ENCODE results near the gene ZSCAN31.
"Not testable (repeated sequence)": the region's sequence is repeated elsewhere in the genome, so short reads cannot be mapped to it uniquely, and the experiment has no call there.

DNA sequence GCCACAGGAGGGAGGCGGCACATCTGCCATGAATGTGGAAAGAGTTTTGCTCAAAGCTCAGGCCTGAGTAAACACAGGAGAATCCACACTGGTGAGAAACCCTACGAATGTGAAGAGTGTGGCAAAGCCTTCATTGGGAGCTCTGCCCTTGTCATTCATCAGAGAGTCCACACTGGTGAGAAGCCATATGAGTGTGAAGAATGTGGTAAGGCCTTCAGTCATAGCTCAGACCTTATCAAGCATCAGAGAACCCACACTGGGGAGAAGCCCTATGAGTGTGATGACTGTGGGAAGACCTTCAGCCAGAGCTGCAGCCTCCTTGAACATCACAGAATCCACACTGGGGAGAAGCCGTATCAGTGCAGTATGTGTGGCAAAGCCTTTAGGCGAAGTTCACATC lies 29.6 kb upstream of the ZSCAN31 start:
- not testable (repeated sequence) for TF ChIP-seq EZH2 (IDR thresholded peaks at IDR 0.05; ENCODE audit: low read depth, low read length, severe bottlenecking); GABPA (IDR thresholded peaks at IDR 0.05; ENCODE audit: borderline replicate concordance, insufficient read depth, low read length); YY1 (IDR thresholded peaks at IDR 0.05; ENCODE audit: low read depth, low read length); SRF (IDR thresholded peaks at IDR 0.05; ENCODE audit: low read depth, low read length); CREB1 (IDR thresholded peaks at IDR 0.05)
- TF ChIP-seq, protein P1, sequence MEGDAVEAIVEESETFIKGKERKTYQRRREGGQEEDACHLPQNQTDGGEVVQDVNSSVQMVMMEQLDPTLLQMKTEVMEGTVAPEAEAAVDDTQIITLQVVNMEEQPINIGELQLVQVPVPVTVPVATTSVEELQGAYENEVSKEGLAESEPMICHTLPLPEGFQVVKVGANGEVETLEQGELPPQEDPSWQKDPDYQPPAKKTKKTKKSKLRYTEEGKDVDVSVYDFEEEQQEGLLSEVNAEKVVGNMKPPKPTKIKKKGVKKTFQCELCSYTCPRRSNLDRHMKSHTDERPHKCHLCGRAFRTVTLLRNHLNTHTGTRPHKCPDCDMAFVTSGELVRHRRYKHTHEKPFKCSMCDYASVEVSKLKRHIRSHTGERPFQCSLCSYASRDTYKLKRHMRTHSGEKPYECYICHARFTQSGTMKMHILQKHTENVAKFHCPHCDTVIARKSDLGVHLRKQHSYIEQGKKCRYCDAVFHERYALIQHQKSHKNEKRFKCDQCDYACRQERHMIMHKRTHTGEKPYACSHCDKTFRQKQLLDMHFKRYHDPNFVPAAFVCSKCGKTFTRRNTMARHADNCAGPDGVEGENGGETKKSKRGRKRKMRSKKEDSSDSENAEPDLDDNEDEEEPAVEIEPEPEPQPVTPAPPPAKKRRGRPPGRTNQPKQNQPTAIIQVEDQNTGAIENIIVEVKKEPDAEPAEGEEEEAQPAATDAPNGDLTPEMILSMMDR (IDR thresholded peaks at IDR 0.05; ENCODE audit: control extremely low read depth in 1 of 3, insufficient read depth in 1 of 3, low read depth in 1 of 3, low read length in 3 of 3): not testable (repeated sequence)

All from H1 (cell line).